Prostate gland (tissue), 2 donors: ENCODE results near the gene MATR3. TPM values are rescaled to one million over a fixed set of nuclear protein-coding genes. Genes with fewer than 3 reads are reported as not detected.
A peak's percentile ranks its signal among the peaks of the same experiment; 100 is the strongest.

Source experiments
- DNase-seq: peaks from one replicate; pipeline ENCODE4 v3.0.0-alpha.2; 2019; ENCODE audit warnings: low spot score
- H3K27ac ChIP-seq, 2 donors: fragments of 200-600 bp; sonication (generic); 2 replicates each; pipeline ENCODE4 v1.5.1; 2017 to 2019
- H3K27me3 ChIP-seq: fragments of 200-600 bp; sonication (generic); replicated peaks from 2 replicates; pipeline ENCODE4 v1.5.1; 2019; ENCODE audit not compliant: insufficient read depth
- H3K36me3 ChIP-seq, 2 donors: fragments of 200-600 bp; sonication (generic); 1 replicate in 1 of 2; 2 replicates in 1 of 2; pipeline versions ENCODE4 v1.5.1 to v1.8.1; 2017 to 2019
- H3K4me1 ChIP-seq: fragments of 200-600 bp; sonication (generic); replicated peaks from 2 replicates; pipeline ENCODE4 v1.5.1; 2019
- H3K4me3 ChIP-seq, 2 donors: fragments of 200-600 bp; sonication (generic); 2 replicates each; pipeline ENCODE4 v1.5.1; 2017 to 2019
- H3K9me3 ChIP-seq: fragments of 200-600 bp; sonication (generic); 2 replicates; pipeline ENCODE4 v1.5.1; 2017
- CTCF ChIP-seq, 4 experiments: fragments of 200-600 bp in 2 of 4; fragments of 450-650 bp in 2 of 4; sonication (generic) in 2 of 4; IDR thresholded peaks; 1 replicate in 3 of 4; 2 replicates in 1 of 4; pipeline ENCODE4 v1.5.1; 2016 to 2019; ENCODE audit warnings: antibody characterized with exemption in 4 of 4, mild to moderate bottlenecking in 2 of 4, moderate library complexity in 2 of 4
- POLR2A ChIP-seq: fragments of 450-650 bp; IDR thresholded peaks from one replicate; pipeline ENCODE4 v1.6.1; 2016; ENCODE audit warnings: antibody characterized with exemption, mild to moderate bottlenecking
- POLR2AphosphoS5 ChIP-seq: sonication (generic); formaldehyde crosslinking; IDR thresholded peaks from one replicate; pipeline ENCODE4 v1.6.1; 2017; ENCODE audit warnings: antibody characterized with exemption
- WGBS: methylation state at CpG from one replicate; pipeline ENCODE4 v1.1.5; 2018; 5-methylcytosine and 5-hydroxymethylcytosine counted together
- intact Hi-C: fragments of 100-400 bp; cut with DNase I; formaldehyde crosslinking; loops from one replicate; pipeline ENCODE4 v1.14.2; 2022
- total RNA-seq, 2 donors: library from RNA; depleted of rRNA; stranded (reverse); fragments of >200 nt; gene quantifications; one replicate each; pipeline ENCODE4 v1.1.0, GENCODE V29; 2016

MATR3 gene
- total RNA-seq, 2 donors from 2014 or later: 192 to 207 TPM

- DNase-seq: no peak
- H3K4me1 ChIP-seq: peaks cover 17% of the 10 kb centered on the region
- intact Hi-C loops: no loop called here
Observed at GRCh38 chr5:139273322-139273571, 20.3 kb upstream of the MATR3 start.

GRCh38 chr5:139273572-139274289 lies 19.8 kb upstream of the MATR3 start:
- Histone ChIP-seq H3K36me3 (no peaks in the 10 kb centered on the region), H3K4me3 (peak overlapping the region; percentile 30 to 41), H3K4me1 (peaks cover 17% of the 10 kb centered on the region), H3K27me3 (no peaks in the 10 kb centered on the region), H3K27ac (peak overlapping the region; percentile 68 to 70), H3K9me3 (no peaks in the 10 kb centered on the region)
- TF ChIP-seq POLR2A: peak; percentile 26
- peak; percentile 58 for TF ChIP-seq POLR2AphosphoS5
- TF ChIP-seq CTCF (IDR thresholded peaks at IDR 0.05): peak in 2 of 4 experiments; percentile 14 to 27
- intact Hi-C loops: no loop called here
- peak; percentile 68 for DNase-seq
- WGBS: under 1% methylated on average over 46 of the region's 47 CpGs

More at GRCh38 chr5:139273322-139273571, 20.3 kb upstream of the MATR3 start:
- Histone ChIP-seq H3K36me3 (no peaks in the 10 kb centered on the region), H3K4me3 (peak overlapping the region; percentile 30 to 41), H3K9me3 (no peaks in the 10 kb centered on the region), H3K27ac (peak overlapping the region; percentile 68 to 70), H3K27me3 (no peaks in the 10 kb centered on the region)
- no peak for TF ChIP-seq POLR2AphosphoS5
- TF ChIP-seq CTCF (IDR thresholded peaks at IDR 0.05): no peak
- no peak for TF ChIP-seq POLR2A
- WGBS: 16% methylated on average over 3 of the region's 3 CpGs

- Histone ChIP-seq H3K9me3 (no peaks in the 10 kb centered on the region), H3K36me3 (no peaks in the 10 kb centered on the region), H3K4me1 (peaks cover 17% of the 10 kb centered on the region), H3K4me3 (no peak overlapping the region), H3K27me3 (no peaks in the 10 kb centered on the region), H3K27ac (peak overlapping the region; percentile 33 to 45)
- DNase-seq: no peak
- intact Hi-C loops: no loop called here
- no peak for TF ChIP-seq POLR2A
- no peak for TF ChIP-seq POLR2AphosphoS5
- 74% methylated on average over 4 of the region's 4 CpGs for WGBS
Observed at GRCh38 chr5:139275536-139275935, 18.0 kb upstream of the MATR3 start.

GRCh38 chr5:139275956-139276355 lies 17.6 kb upstream of the MATR3 start:
- TF ChIP-seq POLR2A (no peak), CTCF (IDR thresholded peaks at IDR 0.05) (no peak), POLR2AphosphoS5 (no peak)
- H3K27me3 ChIP-seq: no peaks in the 10 kb centered on the region
- DNase-seq: peak; percentile 15
- H3K27ac ChIP-seq: peak overlapping the region; percentile 33 to 45
- no peaks in the 10 kb centered on the region for H3K36me3 ChIP-seq
- WGBS: 46% methylated on average over 3 of the region's 3 CpGs
- no peak overlapping the region for H3K4me3 ChIP-seq
- intact Hi-C loops: no loop called here
- H3K4me1 ChIP-seq: peaks cover 17% of the 10 kb centered on the region
- H3K9me3 ChIP-seq: no peaks in the 10 kb centered on the region

- H3K4me1 ChIP-seq: peaks cover 17% of the 10 kb centered on the region
- peak overlapping the region in 1 of 2 donors; percentile 45 for H3K27ac ChIP-seq
- peak; percentile 66 for DNase-seq
- no peaks in the 10 kb centered on the region for H3K9me3 ChIP-seq
- WGBS: 44% methylated on average over 2 of the region's 2 CpGs
- TF ChIP-seq POLR2A (no peak), CTCF (IDR thresholded peaks at IDR 0.05) (no peak), POLR2AphosphoS5 (peak; percentile 94)
- intact Hi-C loops: no loop called here
- H3K27me3 ChIP-seq: no peaks in the 10 kb centered on the region
- no peak overlapping the region for H3K4me3 ChIP-seq
- H3K36me3 ChIP-seq: no peaks in the 10 kb centered on the region
Observed at GRCh38 chr5:139276426-139276825, 17.1 kb upstream of the MATR3 start.
